DND-41 (cell line): ENCODE data around the gene CCDC120.

Experiments
- CTCF ChIP-seq: IDR thresholded peaks from 2 replicates; pipeline ENCODE4 v1.5.1; 2012; ENCODE audit warnings: borderline replicate concordance, low read length, moderate library complexity, mild to moderate bottlenecking; ENCODE audit not compliant: poor library complexity, severe bottlenecking; ENCODE audit errors: extremely low read depth
- EZH2 ChIP-seq: IDR thresholded peaks from 3 replicates; pipeline ENCODE4 v1.6.1; 2012; ENCODE audit warnings: borderline replicate concordance, low read depth, mild to moderate bottlenecking, moderate library complexity, low read length, inconsistent platforms; ENCODE audit not compliant: severe bottlenecking

GRCh38 chrX:49077941-49078340 is 19.1 kb downstream of the CCDC120 start:
- TF ChIP-seq CTCF (no peak), EZH2 (no peak)
